Tibial nerve (tissue), 4 donors: ENCODE measurements around the gene FICD. TPM values are rescaled to one million over a fixed set of nuclear protein-coding genes. Genes with fewer than 3 reads are reported as not detected.

Experiments used
- DNase-seq, 2 donors: peaks; one replicate each; pipeline ENCODE4 v3.0.0-alpha.2; 2019; ENCODE audit warnings: low spot score in 2 of 2
- H3K27ac ChIP-seq, 4 donors: fragments of 200-600 bp; sonication (generic) in 3 of 4; one replicate each; pipeline ENCODE4 v1.5.1; 2017 to 2019; ENCODE audit warnings: mild to moderate bottlenecking in 1 of 4
- H3K27me3 ChIP-seq, 2 donors: fragments of 200-600 bp; sonication (generic) in 1 of 2; one replicate each; pipeline versions ENCODE4 v1.5.1 to v1.6.0; 2017 to 2019
- H3K36me3 ChIP-seq, 3 donors: fragments of 200-600 bp; sonication (generic); one replicate each; pipeline ENCODE4 v1.5.1; 2018 to 2019
- H3K4me1 ChIP-seq, 4 donors: fragments of 200-600 bp; sonication (generic) in 3 of 4; one replicate each; pipeline ENCODE4 v1.5.1; 2017 to 2019
- H3K4me3 ChIP-seq, 4 donors: fragments of 200-600 bp; sonication (generic) in 3 of 4; one replicate each; pipeline ENCODE4 v1.5.1; 2017 to 2019; ENCODE audit warnings: mild to moderate bottlenecking in 1 of 4, moderate library complexity in 1 of 4
- H3K9me3 ChIP-seq, 4 donors: fragments of 200-600 bp; sonication (generic) in 3 of 4; one replicate each; pipeline ENCODE4 v1.5.1; 2017 to 2019
- CTCF ChIP-seq, 5 experiments: fragments of 200-600 bp in 3 of 5; fragments of 450-650 bp in 2 of 5; sonication (generic) in 3 of 5; IDR thresholded peaks; one replicate each; pipeline ENCODE4 v1.5.1; 2016 to 2019; ENCODE audit warnings: antibody characterized with exemption in 5 of 5, mild to moderate bottlenecking in 3 of 5, moderate library complexity in 2 of 5
- EP300 ChIP-seq, 2 donors: sonication (generic); formaldehyde crosslinking; IDR thresholded peaks; one replicate each; pipeline ENCODE4 v1.6.1; 2017; ENCODE audit warnings: antibody characterized with exemption in 2 of 2, mild to moderate bottlenecking in 1 of 2
- POLR2A ChIP-seq, 2 donors: fragments of 450-650 bp; IDR thresholded peaks; one replicate each; pipeline ENCODE4 v1.6.1; 2017; ENCODE audit warnings: antibody characterized with exemption in 2 of 2, mild to moderate bottlenecking in 2 of 2, moderate library complexity in 2 of 2
- WGBS, 2 donors: methylation state at CpG; one replicate each; pipeline ENCODE4 v1.1.5; 2018; 5-methylcytosine and 5-hydroxymethylcytosine counted together
- total RNA-seq, 4 donors: library from RNA; depleted of rRNA; stranded (reverse); fragments of >200 nt; gene quantifications; one replicate each; pipeline ENCODE4 v1.1.0, GENCODE V29; 2016

The FICD gene
- total RNA-seq, 4 donors from 2014 or later = 4.8 to 13.2 (median 8.3) TPM

- DNase-seq = no peak
- TF ChIP-seq EP300 (IDR thresholded peaks at IDR 0.05) (no peak), CTCF (IDR thresholded peaks at IDR 0.05) (no peak), POLR2A (IDR thresholded peaks at IDR 0.05) (no peak)
- no peaks in the 10 kb centered on the region for H3K27me3 ChIP-seq
- no peak overlapping the region for H3K27ac ChIP-seq
- no peaks in the 10 kb centered on the region for H3K9me3 ChIP-seq
- H3K36me3 ChIP-seq = peaks cover 7 to 66% (median 20%) of the 10 kb centered on the region in 3 donors
- no peak overlapping the region for H3K4me3 ChIP-seq
- H3K4me1 ChIP-seq = peaks cover 0 to 22% (median 9%) of the 10 kb centered on the region in 4 donors
- 90 to 92% methylated on average over 39 of the region's 39 CpGs for WGBS, 2 donors
Measured at GRCh38 chr12:108518716-108519496, 3.8 kb downstream of the FICD start.

- Histone ChIP-seq H3K27ac (no peak overlapping the region), H3K4me3 (no peak overlapping the region), H3K27me3 (no peaks in the 10 kb centered on the region), H3K9me3 (no peaks in the 10 kb centered on the region), H3K36me3 (peaks cover 7 to 72% (median 27%) of the 10 kb centered on the region in 3 donors), H3K4me1 (peaks cover 0 to 19% (median 9%) of the 10 kb centered on the region in 4 donors)
- no peak for TF ChIP-seq POLR2A (IDR thresholded peaks at IDR 0.05)
- no peak for DNase-seq
- 48 to 73% methylated on average over 4 of the region's 4 CpGs for WGBS, 2 donors
Measured at GRCh38 chr12:108519558-108519957, 4.5 kb downstream of the FICD start.

GRCh38 chr12:108523365-108523764, 8.3 kb downstream of the FICD start:
- no peak for DNase-seq
- H3K27me3 ChIP-seq = no peaks in the 10 kb centered on the region
- H3K36me3 ChIP-seq = peaks cover 10 to 100% (median 44%) of the 10 kb centered on the region in 3 donors
- WGBS, 2 donors = 75 to 81% methylated on average over 14 of the region's 14 CpGs
- no peaks in the 10 kb centered on the region for H3K9me3 ChIP-seq
- TF ChIP-seq EP300 (IDR thresholded peaks at IDR 0.05) = no peak
- no peak for TF ChIP-seq CTCF (IDR thresholded peaks at IDR 0.05)
- H3K27ac ChIP-seq = no peak overlapping the region
- no peak overlapping the region for H3K4me3 ChIP-seq
- no peaks in the 10 kb centered on the region for H3K4me1 ChIP-seq

GRCh38 chr12:108525681-108526080, 10.6 kb downstream of the FICD start:
- no peak overlapping the region for H3K27ac ChIP-seq
- no peak for DNase-seq
- WGBS, 2 donors = 56 to 67% methylated on average over 5 of the region's 5 CpGs
- peaks cover 10 to 100% (median 61%) of the 10 kb centered on the region in 3 donors for H3K36me3 ChIP-seq
- TF ChIP-seq POLR2A (IDR thresholded peaks at IDR 0.05) (no peak), EP300 (IDR thresholded peaks at IDR 0.05) (no peak), CTCF (IDR thresholded peaks at IDR 0.05) (no peak)
- no peaks in the 10 kb centered on the region for H3K4me1 ChIP-seq
- H3K27me3 ChIP-seq = no peaks in the 10 kb centered on the region
- no peak overlapping the region for H3K4me3 ChIP-seq
- no peaks in the 10 kb centered on the region for H3K9me3 ChIP-seq

GRCh38 chr12:108526482-108527165, 11.5 kb downstream of the FICD start:
- H3K36me3 ChIP-seq = peaks cover 8 to 100% (median 67%) of the 10 kb centered on the region in 3 donors

More at GRCh38 chr12:108526482-108527165, 11.5 kb downstream of the FICD start:
- H3K4me1 ChIP-seq = no peaks in the 10 kb centered on the region
- H3K27ac ChIP-seq = no peak overlapping the region
- TF ChIP-seq POLR2A (IDR thresholded peaks at IDR 0.05) (no peak), CTCF (IDR thresholded peaks at IDR 0.05) (no peak), EP300 (IDR thresholded peaks at IDR 0.05) (no peak)
- no peak overlapping the region for H3K4me3 ChIP-seq
- H3K27me3 ChIP-seq = no peaks in the 10 kb centered on the region
- WGBS, 2 donors = 43 to 58% methylated on average over 10 of the region's 10 CpGs
- no peak for DNase-seq
- no peaks in the 10 kb centered on the region for H3K9me3 ChIP-seq
